ENCODE measurements around the gene RFTN1. TPM values are rescaled to one million over a fixed set of nuclear protein-coding genes. Genes with fewer than 3 reads are reported as not detected.

The RFTN1 gene
- total and polyA plus RNA-seq, 2 donors (not counting 3 experiments of a cell fraction or from before 2014, with no cell fraction given) = 40.3 to 43.3 TPM

GRCh38 chr3:16357186-16358121 is 156.0 kb downstream of the RFTN1 start:
- no peak overlapping the region for H3K4me3 ChIP-seq (replicated peaks in 1 of 3; ENCODE audit: insufficient read depth in 1 of 3, low read depth in 1 of 3, low read length in 3 of 3)
- H3K4me1 ChIP-seq (ENCODE audit: control insufficient read depth, extremely low read depth, insufficient read depth, low read length) = no peaks in the 10 kb centered on the region
- no peaks in the 10 kb centered on the region for H3K79me2 ChIP-seq (ENCODE audit: control insufficient read depth, insufficient read depth, low read length)
- TF ChIP-seq MYC (IDR thresholded peaks at IDR 0.05; ENCODE audit: low read depth, low read length) (no peak), FOS (IDR thresholded peaks at IDR 0.05; ENCODE audit: borderline replicate concordance, insufficient read depth, low read length) (no peak), POLR2AphosphoS5 (IDR thresholded peaks at IDR 0.05; ENCODE audit: insufficient read depth, low read depth, low read length) (no peak), MAX (IDR thresholded peaks at IDR 0.05; ENCODE audit: insufficient read depth, insufficient read length) (no peak), EZH2 (IDR thresholded peaks at IDR 0.05; ENCODE audit: borderline replicate concordance, low read depth, low read length, severe bottlenecking) (no peak), POLR2A (IDR thresholded peaks at IDR 0.05; ENCODE audit: low read depth, low read length) (no peak), CTCF (IDR thresholded peaks at IDR 0.05; ENCODE audit: extremely low read depth in 1 of 2, insufficient read depth in 1 of 2, low read depth in 1 of 2, low read length in 2 of 2) (no peak), JUN (IDR thresholded peaks at IDR 0.05; ENCODE audit: borderline replicate concordance, insufficient read depth, insufficient read length, low read depth) (no peak), GATA2 (IDR thresholded peaks at IDR 0.05; ENCODE audit: insufficient read depth, insufficient read length, low read depth, low read length) (no peak)
- H3K27me3 ChIP-seq (ENCODE audit: control insufficient read depth in 2 of 2, insufficient read depth in 2 of 2, low read length in 2 of 2) = no peaks in the 10 kb centered on the region
- dilution Hi-C loops (cut with MboI; ENCODE audit: extremely low pct_ligation_motif_present, low sequenced_read_pairs) (no loop called here), intact Hi-C loops (cut with micrococcal nuclease) (no loop called here)
- H3K9me3 ChIP-seq (replicated peaks; ENCODE audit: control insufficient read depth, insufficient read depth, low read length) = no peaks in the 10 kb centered on the region
- no peaks in the 10 kb centered on the region for H4K20me1 ChIP-seq (replicated peaks; ENCODE audit: control insufficient read depth, extremely low read depth, insufficient read depth, low read length)
- peaks cover 0 to 5% of the 10 kb centered on the region in 2 experiments for H3K36me3 ChIP-seq (ENCODE audit: control insufficient read depth in 2 of 2, extremely low read depth in 1 of 2, insufficient read depth in 2 of 2, low read length in 2 of 2)
- H2AFZ ChIP-seq (ENCODE audit: low read depth, low read length) = no peak overlapping the region
- no peak overlapping the region for H3K27ac ChIP-seq (ENCODE audit: insufficient read depth, low read depth, low read length)
- ChIA-PET POLR2A (interaction anchor here (0.7 kb wide), 1 partner anchor 118 kb away, joined by 9 read pairs; no protein-coding TSS in a partner anchor), CTCF (interaction anchor here (1.2 to 1.5 kb wide), 3 partner anchors 67 to 193 kb away, joined by 3 to 7 read pairs (median 5); no protein-coding TSS in a partner anchor)
- BruUV-seq (replicated peaks) = no TSS peak
- H3K9ac ChIP-seq (replicated peaks; ENCODE audit: extremely low read depth, insufficient read depth, low read length) = no peak overlapping the region
- FAIRE-seq (peak; percentile 57), DNase-seq (ENCODE audit: low read depth, low spot score) (no peak)
- H3K9me1 ChIP-seq (replicated peaks; ENCODE audit: control insufficient read depth, extremely low read depth, insufficient read depth, low read length) = no peaks in the 10 kb centered on the region
- H3K4me2 ChIP-seq (ENCODE audit: insufficient read depth, low read length) = no peak overlapping the region
